HL-60 (cell line): ENCODE measurements around the gene ERF.

Experiments used
- DNase-seq, 2 experiments: peaks; one replicate each; pipeline ENCODE4 v3.0.0-alpha.2; 2010 to 2020; ENCODE audit warnings: low read depth in 1 of 2, low spot score in 1 of 2
- H3K27ac ChIP-seq: fragments of 250-450 bp; sonication (Bioruptor Pico); replicated peaks from 2 replicates; pipeline ENCODE4 v1.5.1; 2020; ENCODE audit warnings: mild to moderate bottlenecking, moderate library complexity
- H3K27me3 ChIP-seq: fragments of 250-450 bp; sonication (Bioruptor Pico); 2 replicates; pipeline ENCODE4 v1.5.1; 2021; ENCODE audit warnings: mild to moderate bottlenecking, moderate library complexity; ENCODE audit not compliant: insufficient read depth, poor library complexity, severe bottlenecking
- H3K4me3 ChIP-seq: replicated peaks from 2 replicates; pipeline ENCODE4 v1.5.1; 2011; ENCODE audit warnings: mild to moderate bottlenecking, control low read depth, low read length; ENCODE audit not compliant: insufficient read depth
- GABPA ChIP-seq: IDR thresholded peaks from 2 replicates; pipeline ENCODE4 v1.6.1; 2012; ENCODE audit warnings: low read depth
- POLR2AphosphoS5 ChIP-seq: IDR thresholded peaks from 2 replicates; pipeline ENCODE4 v1.6.1; 2012; ENCODE audit warnings: low read depth
- REST ChIP-seq: IDR thresholded peaks from 2 replicates; pipeline ENCODE4 v1.6.1; 2012; ENCODE audit warnings: low read depth; ENCODE audit not compliant: insufficient replicate concordance
- SPI1 ChIP-seq: IDR thresholded peaks from 2 replicates; pipeline ENCODE4 v1.6.1; 2012; ENCODE audit warnings: low read depth, mild to moderate bottlenecking, borderline replicate concordance
- TF ChIP-seq, protein P1 (sequence below): IDR thresholded peaks from one replicate; pipeline ENCODE4 v1.5.1; 2011; ENCODE audit warnings: low read length, control low read depth, inconsistent platforms; ENCODE audit not compliant: insufficient read depth

Gene ERF

DNA sequence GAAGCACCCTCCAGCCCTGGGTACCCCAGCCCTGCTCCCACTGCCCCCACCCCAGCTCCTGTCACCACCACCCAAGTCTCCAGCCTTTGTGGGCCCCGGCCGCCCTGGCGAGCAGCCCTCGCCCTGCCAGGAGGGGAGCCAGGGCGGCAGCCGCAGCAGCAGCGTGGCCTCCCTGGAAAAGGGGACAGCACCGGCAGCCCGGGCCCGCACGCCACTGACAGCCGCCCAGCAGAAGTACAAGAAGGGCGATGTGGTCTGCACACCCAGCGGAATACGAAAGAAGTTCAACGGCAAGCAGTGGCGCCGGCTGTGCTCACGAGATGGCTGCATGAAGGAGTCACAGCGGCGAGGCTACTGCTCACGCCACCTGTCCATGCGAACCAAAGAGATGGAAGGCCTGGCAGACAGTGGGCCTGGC is 18.1 kb upstream of the ERF start:
- no peak overlapping the region for H3K27ac ChIP-seq
- TF ChIP-seq POLR2AphosphoS5 (no peak), REST (no peak), GABPA (no peak), SPI1 (no peak)
- TF ChIP-seq, protein P1, sequence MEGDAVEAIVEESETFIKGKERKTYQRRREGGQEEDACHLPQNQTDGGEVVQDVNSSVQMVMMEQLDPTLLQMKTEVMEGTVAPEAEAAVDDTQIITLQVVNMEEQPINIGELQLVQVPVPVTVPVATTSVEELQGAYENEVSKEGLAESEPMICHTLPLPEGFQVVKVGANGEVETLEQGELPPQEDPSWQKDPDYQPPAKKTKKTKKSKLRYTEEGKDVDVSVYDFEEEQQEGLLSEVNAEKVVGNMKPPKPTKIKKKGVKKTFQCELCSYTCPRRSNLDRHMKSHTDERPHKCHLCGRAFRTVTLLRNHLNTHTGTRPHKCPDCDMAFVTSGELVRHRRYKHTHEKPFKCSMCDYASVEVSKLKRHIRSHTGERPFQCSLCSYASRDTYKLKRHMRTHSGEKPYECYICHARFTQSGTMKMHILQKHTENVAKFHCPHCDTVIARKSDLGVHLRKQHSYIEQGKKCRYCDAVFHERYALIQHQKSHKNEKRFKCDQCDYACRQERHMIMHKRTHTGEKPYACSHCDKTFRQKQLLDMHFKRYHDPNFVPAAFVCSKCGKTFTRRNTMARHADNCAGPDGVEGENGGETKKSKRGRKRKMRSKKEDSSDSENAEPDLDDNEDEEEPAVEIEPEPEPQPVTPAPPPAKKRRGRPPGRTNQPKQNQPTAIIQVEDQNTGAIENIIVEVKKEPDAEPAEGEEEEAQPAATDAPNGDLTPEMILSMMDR, result no peak
- H3K4me3 ChIP-seq, result no peak overlapping the region
- no peaks in the 10 kb centered on the region for H3K27me3 ChIP-seq
- DNase-seq, result no peak

- Histone ChIP-seq H3K4me3 (no peak overlapping the region), H3K27ac (no peak overlapping the region), H3K27me3 (no peaks in the 10 kb centered on the region)
- TF ChIP-seq, protein P1, result no peak
- TF ChIP-seq POLR2AphosphoS5 (no peak), SPI1 (no peak), GABPA (no peak), REST (no peak)
- no peak for DNase-seq
Observed at GRCh38 chr19:42272535-42272897, 17.6 kb upstream of the ERF start.

- DNase-seq, result no peak
- TF ChIP-seq, protein P1, result no peak
- no peak for TF ChIP-seq REST
- no peak for TF ChIP-seq SPI1
- TF ChIP-seq GABPA, result no peak
- no peak for TF ChIP-seq POLR2AphosphoS5
- Histone ChIP-seq H3K4me3 (no peak overlapping the region), H3K27me3 (no peaks in the 10 kb centered on the region), H3K27ac (no peak overlapping the region)
Observed at GRCh38 chr19:42271861-42272534, 17.1 kb upstream of the ERF start.
